Kidney epithelial cell (primary cell): ENCODE data around the gene NCAPD3. TPM values are rescaled to one million over a fixed set of nuclear protein-coding genes. Genes with fewer than 3 reads are reported as not detected.
"Not testable (repeated sequence)": the region's sequence is repeated elsewhere in the genome, so short reads cannot be mapped to it uniquely, and the experiment has no call there.

Experiments
- DNase-seq: peaks from one replicate; pipeline ENCODE4 v3.0.0-alpha.2; 2010; ENCODE audit warnings: low read depth
- H3K27me3 ChIP-seq: 2 replicates; pipeline ENCODE4 v1.6.0; 2011; ENCODE audit warnings: low read length; ENCODE audit not compliant: control insufficient read depth, insufficient read depth
- H3K36me3 ChIP-seq: 2 replicates; pipeline ENCODE4 v1.5.1; 2011; ENCODE audit warnings: low read length; ENCODE audit not compliant: control insufficient read depth, insufficient read depth
- H3K4me3 ChIP-seq: 2 replicates; pipeline ENCODE4 v1.5.1; 2011; ENCODE audit warnings: low read depth, mild to moderate bottlenecking, control low read depth, low read length
- CTCF ChIP-seq: IDR thresholded peaks from 2 replicates; pipeline ENCODE4 v1.5.1; 2011; ENCODE audit warnings: mild to moderate bottlenecking, moderate library complexity, low read length, control low read depth, inconsistent platforms; ENCODE audit not compliant: insufficient read depth, poor library complexity, severe bottlenecking
- total RNA-seq: library from RNA; depleted of rRNA; stranded (reverse); fragments of >200 nt; gene quantifications from 2 replicates; pipeline ENCODE4 v1.2.3, GENCODE V29; 2015

NCAPD3 gene
- total RNA-seq, 1 donor from 2014 or later = 9.7 TPM

GRCh38 chr11:134196756-134197155, 27.0 kb downstream of the NCAPD3 start:
- no peak for TF ChIP-seq CTCF
- DNase-seq = no peak
- no peaks in the 10 kb centered on the region for H3K36me3 ChIP-seq
- no peak overlapping the region for H3K4me3 ChIP-seq
- H3K27me3 ChIP-seq = no peaks in the 10 kb centered on the region

GRCh38 chr11:134188092-134188491, 35.7 kb downstream of the NCAPD3 start:
- H3K36me3 ChIP-seq, DNase-seq, H3K4me3 ChIP-seq, H3K27me3 ChIP-seq: not testable (repeated sequence)

- Histone ChIP-seq H3K27me3 (no peaks in the 10 kb centered on the region), H3K36me3 (peaks cover 2% of the 10 kb centered on the region), H3K4me3 (no peak overlapping the region)
- no peak for DNase-seq
- TF ChIP-seq CTCF = no peak
Measured at GRCh38 chr11:134181707-134182106, 42.1 kb downstream of the NCAPD3 start.

GRCh38 chr11:134178032-134178674, 45.6 kb downstream of the NCAPD3 start:
- peaks cover 4% of the 10 kb centered on the region for H3K36me3 ChIP-seq
- no peak overlapping the region for H3K4me3 ChIP-seq
- no peaks in the 10 kb centered on the region for H3K27me3 ChIP-seq
- no peak for DNase-seq
- TF ChIP-seq CTCF = no peak

- TF ChIP-seq CTCF = no peak
- H3K4me3 ChIP-seq = no peak overlapping the region
- peaks cover 4% of the 10 kb centered on the region for H3K36me3 ChIP-seq
- no peak for DNase-seq
- no peaks in the 10 kb centered on the region for H3K27me3 ChIP-seq
Measured at GRCh38 chr11:134176284-134176683, 47.5 kb downstream of the NCAPD3 start.

GRCh38 chr11:134173296-134173695, 50.5 kb downstream of the NCAPD3 start:
- peaks cover 1% of the 10 kb centered on the region for H3K36me3 ChIP-seq
- DNase-seq = no peak
- no peak for TF ChIP-seq CTCF
- H3K27me3 ChIP-seq = no peaks in the 10 kb centered on the region
- no peak overlapping the region for H3K4me3 ChIP-seq
